Fibroblast of skin of right biceps (primary cell): ENCODE data around the gene ACSS2.
A peak's percentile ranks its signal among the peaks of the same experiment; 100 is the strongest.

Source experiments
- DNase-seq: peaks from one replicate; pipeline ENCODE4 v3.0.0-alpha.2; 2013

ACSS2 gene

GRCh38 chr20:34951252-34951651, 74.8 kb downstream of the ACSS2 start:
- no peak for DNase-seq

GRCh38 chr20:34951652-34952051, 75.2 kb downstream of the ACSS2 start:
- DNase-seq, result no peak

- DNase-seq, result peak; percentile 84
Measured at GRCh38 chr20:34952671-34953070, 76.3 kb downstream of the ACSS2 start.

- no peak for DNase-seq
Measured at GRCh38 chr20:34953960-34954359, 77.5 kb downstream of the ACSS2 start.

- DNase-seq, result peak; percentile 60
Measured at GRCh38 chr20:34954904-34955230, 78.5 kb downstream of the ACSS2 start.

GRCh38 chr20:34955231-34956040, 79.0 kb downstream of the ACSS2 start, which contains the start of the genes GSS and MYH7B:
Gene GSS, minus strand, starts transcription at chr20:34955806. Its CDS starts 3,954 bp downstream, at chr20:34951852.
Gene MYH7B, plus strand, starts transcription at chr20:34955868. Its CDS starts 22,138 bp downstream, at chr20:34978006.
- peak; percentile 96 for DNase-seq

GRCh38 chr20:34956041-34956458, 79.6 kb downstream of the ACSS2 start:
- no peak for DNase-seq

- no peak for DNase-seq
Measured at GRCh38 chr20:34956751-34957472, 80.5 kb downstream of the ACSS2 start.

- no peak for DNase-seq
Measured at GRCh38 chr20:34964486-34964885, 88.1 kb downstream of the ACSS2 start.

GRCh38 chr20:34965051-34965450, 88.6 kb downstream of the ACSS2 start:
- no peak for DNase-seq

GRCh38 chr20:34967421-34967820, 91.0 kb downstream of the ACSS2 start:
- no peak for DNase-seq

- DNase-seq, result no peak
Measured at GRCh38 chr20:34968042-34968775, 91.8 kb downstream of the ACSS2 start.

- no peak for DNase-seq
Measured at GRCh38 chr20:34970193-34970840, 93.9 kb downstream of the ACSS2 start.

- DNase-seq, result no peak
Measured at GRCh38 chr20:34970846-34971560, 94.6 kb downstream of the ACSS2 start.

GRCh38 chr20:34971561-34972235, 95.3 kb downstream of the ACSS2 start:
- no peak for DNase-seq

GRCh38 chr20:34974246-34974645, 97.8 kb downstream of the ACSS2 start:
- DNase-seq, result no peak

- DNase-seq, result no peak
Measured at GRCh38 chr20:34976286-34976685, 99.9 kb downstream of the ACSS2 start.
